Epithelial cell of esophagus (primary cell): ENCODE data around the gene MBNL1.
"Not testable (repeated sequence)": the region's sequence is repeated elsewhere in the genome, so short reads cannot be mapped to it uniquely, and the experiment has no call there.

Experiments
- DNase-seq: peaks from one replicate; pipeline ENCODE4 v3.0.0; 2010; ENCODE audit warnings: low read depth
- H3K4me3 ChIP-seq: 2 replicates; pipeline ENCODE4 v1.5.1; 2011; ENCODE audit warnings: mild to moderate bottlenecking, low read length, control low read depth
- CTCF ChIP-seq: IDR thresholded peaks from 2 replicates; pipeline ENCODE4 v1.5.1; 2011; ENCODE audit warnings: low read depth, mild to moderate bottlenecking, low read length, control low read depth, inconsistent platforms; ENCODE audit not compliant: insufficient read depth; ENCODE audit errors: missing control alignments

Gene MBNL1

GRCh38 chr3:152360302-152360701 lies 91.6 kb downstream of the MBNL1 start:
- TF ChIP-seq CTCF: no peak
- no peak for DNase-seq
- no peak overlapping the region for H3K4me3 ChIP-seq

- no peak for TF ChIP-seq CTCF
- H3K4me3 ChIP-seq: no peak overlapping the region
- DNase-seq: no peak
Measured at GRCh38 chr3:152360966-152361365, 92.2 kb downstream of the MBNL1 start.

- TF ChIP-seq CTCF: no peak
- no peak overlapping the region for H3K4me3 ChIP-seq
- DNase-seq: no peak
Measured at GRCh38 chr3:152362086-152362485, 93.4 kb downstream of the MBNL1 start.

GRCh38 chr3:152364237-152364636 lies 95.5 kb downstream of the MBNL1 start:
- TF ChIP-seq CTCF: no peak
- DNase-seq: no peak
- H3K4me3 ChIP-seq: no peak overlapping the region

- no peak overlapping the region for H3K4me3 ChIP-seq
- no peak for DNase-seq
- TF ChIP-seq CTCF: no peak
Measured at GRCh38 chr3:152365126-152365525, 96.4 kb downstream of the MBNL1 start.

- TF ChIP-seq CTCF: no peak
- peak; percentile 53 for DNase-seq
- H3K4me3 ChIP-seq: no peak overlapping the region
Measured at GRCh38 chr3:152365766-152366593, 97.3 kb downstream of the MBNL1 start.

GRCh38 chr3:152367192-152367591 lies 98.5 kb downstream of the MBNL1 start:
- not testable (repeated sequence) for H3K4me3 ChIP-seq, DNase-seq

- H3K4me3 ChIP-seq, DNase-seq: not testable (repeated sequence)
Measured at GRCh38 chr3:152372633-152373032, 103.9 kb downstream of the MBNL1 start.
